Mononuclear cell (primary cell): ENCODE data around the gene NCKAP5. TPM values are rescaled to one million over a fixed set of nuclear protein-coding genes. Genes with fewer than 3 reads are reported as not detected.
"Not testable (repeated sequence)": the region's sequence is repeated elsewhere in the genome, so short reads cannot be mapped to it uniquely, and the experiment has no call there.

ENCODE experiments used
- H3K27me3 ChIP-seq: 2 replicates; pipeline ENCODE4 v1.6.0; 2011; ENCODE audit warnings: low read length, control low read depth; ENCODE audit not compliant: insufficient read depth
- H3K4me1 ChIP-seq: 2 replicates; pipeline ENCODE4 v1.5.1; 2011; ENCODE audit warnings: mild to moderate bottlenecking, low read length, control low read depth; ENCODE audit not compliant: insufficient read depth
- H3K4me3 ChIP-seq: 2 replicates; pipeline ENCODE4 v1.5.1; 2011; ENCODE audit warnings: mild to moderate bottlenecking, low read length, moderate library complexity
- H3K9me3 ChIP-seq: 2 replicates; pipeline ENCODE4 v1.5.1; 2011; ENCODE audit warnings: low read depth, mild to moderate bottlenecking, control low read depth, low read length
- total RNA-seq: library from RNA; depleted of rRNA; stranded (reverse); fragments of >200 nt; gene quantifications from one replicate; pipeline ENCODE4 v1.2.3, GENCODE V29; 2012

The NCKAP5 gene
- total RNA-seq, 1 donor: under 0.01 TPM

DNA sequence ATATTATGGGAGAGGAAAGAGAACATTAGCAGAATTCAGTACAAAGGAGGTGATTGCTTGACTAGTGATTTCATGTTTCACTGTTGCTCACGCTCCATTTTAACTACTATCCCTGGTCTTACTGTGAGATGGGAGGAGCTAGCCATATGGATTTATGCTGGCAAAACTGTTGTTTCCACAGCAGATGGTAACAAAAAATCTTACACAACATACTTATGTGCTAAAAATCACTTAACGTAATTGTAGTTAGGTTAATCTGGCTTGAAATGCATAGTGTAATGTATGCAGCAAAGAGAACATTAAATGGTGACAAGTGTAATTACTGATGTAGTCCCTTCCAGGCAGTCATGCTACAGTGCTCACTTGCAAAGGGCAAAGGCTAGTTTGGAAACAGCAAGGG is 742.7 kb downstream of the NCKAP5 start:
- no peaks in the 10 kb centered on the region for H3K9me3 ChIP-seq
- no peaks in the 10 kb centered on the region for H3K27me3 ChIP-seq
- no peak overlapping the region for H3K4me3 ChIP-seq
- H3K4me1 ChIP-seq: no peaks in the 10 kb centered on the region

DNA sequence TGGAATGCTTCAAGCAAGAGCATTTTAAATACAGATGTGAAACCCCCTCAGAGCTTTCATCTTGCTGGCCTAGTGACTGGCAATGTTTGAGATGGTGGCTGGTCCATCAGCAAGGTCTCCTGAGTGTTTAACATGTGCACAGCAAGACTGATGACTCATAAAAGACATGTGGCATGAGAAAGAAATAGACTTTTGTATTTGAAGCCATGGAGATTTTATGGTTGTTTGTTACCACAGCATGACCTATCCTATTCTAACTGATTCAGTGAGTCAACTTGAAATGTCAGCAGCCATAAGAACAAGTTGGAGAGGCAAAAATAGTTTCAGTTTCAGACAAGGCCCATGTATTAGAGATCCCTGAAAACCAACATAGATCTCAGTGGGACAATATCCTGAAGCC is 743.5 kb downstream of the NCKAP5 start:
- Histone ChIP-seq H3K4me1 (no peaks in the 10 kb centered on the region), H3K9me3 (no peaks in the 10 kb centered on the region), H3K27me3 (no peaks in the 10 kb centered on the region), H3K4me3 (no peak overlapping the region)

DNA sequence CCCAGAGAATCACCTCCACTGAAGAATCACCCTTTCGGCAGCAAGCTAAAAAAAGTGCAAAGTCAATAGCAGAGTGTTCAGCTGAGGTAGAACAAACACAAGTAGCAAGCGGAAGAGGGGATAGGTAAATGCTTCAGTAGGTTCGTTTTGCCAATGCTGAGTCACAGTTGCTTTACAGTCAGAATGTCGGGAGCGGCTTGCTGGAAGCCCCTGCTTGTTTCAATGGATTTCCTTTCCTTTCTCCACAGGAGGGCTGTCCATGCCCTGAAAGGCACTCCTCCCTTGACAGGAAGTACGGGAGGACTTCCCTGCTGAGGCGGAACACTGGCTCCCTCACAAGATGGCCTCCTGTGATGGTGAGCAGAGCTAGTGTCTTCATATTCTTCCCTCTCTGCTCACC is 752.0 kb downstream of the NCKAP5 start:
- Histone ChIP-seq H3K27me3 (no peaks in the 10 kb centered on the region), H3K9me3 (no peaks in the 10 kb centered on the region), H3K4me1 (no peaks in the 10 kb centered on the region), H3K4me3 (no peak overlapping the region)

DNA sequence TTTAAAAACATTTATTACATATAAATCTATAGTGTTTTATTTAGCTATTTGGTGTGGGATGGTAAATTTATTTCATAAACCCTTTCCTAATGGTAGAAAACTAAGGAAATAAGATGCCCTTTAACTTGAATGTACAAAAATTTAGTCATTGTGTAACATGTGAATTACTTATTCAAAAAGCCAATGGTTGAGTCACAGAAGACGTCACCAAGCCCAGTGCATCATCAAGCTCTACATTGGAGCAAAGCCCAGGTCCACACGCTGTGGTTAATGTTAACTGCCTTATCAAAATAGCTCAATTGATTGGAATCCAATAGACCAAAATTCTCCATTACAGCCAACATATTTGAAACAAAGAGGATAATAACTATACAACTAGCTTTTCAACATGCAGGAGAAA is 752.7 kb downstream of the NCKAP5 start:
- no peak overlapping the region for H3K4me3 ChIP-seq
- H3K4me1 ChIP-seq: no peaks in the 10 kb centered on the region
- H3K9me3 ChIP-seq: no peaks in the 10 kb centered on the region
- no peaks in the 10 kb centered on the region for H3K27me3 ChIP-seq

DNA sequence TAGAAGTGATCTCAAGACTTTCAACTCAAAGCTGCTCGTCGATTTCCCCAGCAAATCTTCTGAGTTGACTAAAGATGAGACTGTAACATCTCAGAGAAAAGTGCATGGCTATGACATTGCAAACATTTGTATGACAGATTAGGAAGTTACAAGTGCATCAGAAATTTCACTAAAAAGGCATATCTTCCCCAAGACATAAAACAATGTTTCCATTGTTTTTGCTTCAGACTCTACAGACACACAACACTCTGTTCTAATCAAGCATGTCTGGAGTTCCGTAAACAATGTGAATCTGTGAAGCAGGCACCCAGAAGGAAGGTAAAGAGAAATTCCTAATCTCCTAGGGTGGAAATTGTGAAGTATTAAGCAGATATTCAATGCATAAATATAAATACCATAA is 753.6 kb downstream of the NCKAP5 start:
- Histone ChIP-seq H3K27me3 (no peaks in the 10 kb centered on the region), H3K9me3 (no peaks in the 10 kb centered on the region), H3K4me3 (no peak overlapping the region), H3K4me1 (no peaks in the 10 kb centered on the region)

DNA sequence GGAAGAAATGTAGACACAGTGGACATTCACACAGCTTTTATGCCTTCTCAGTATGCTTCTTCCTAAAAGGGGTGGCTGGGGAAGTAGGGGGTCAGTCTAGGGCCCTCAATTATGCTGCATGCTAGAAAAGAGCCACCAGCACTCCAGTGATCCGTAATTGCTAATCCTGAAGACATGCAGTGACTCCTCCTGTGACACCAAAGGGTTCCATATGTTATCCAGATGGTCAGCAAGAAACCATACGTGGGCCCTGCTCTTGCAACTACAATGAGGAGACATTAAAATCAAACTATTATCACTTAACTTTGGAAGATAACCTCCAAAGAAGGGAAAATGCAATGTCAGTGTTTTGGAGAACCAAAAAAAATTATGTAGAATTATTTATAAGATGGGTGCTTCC is 754.8 kb downstream of the NCKAP5 start:
- Histone ChIP-seq H3K27me3 (no peaks in the 10 kb centered on the region), H3K4me3 (no peak overlapping the region), H3K4me1 (no peaks in the 10 kb centered on the region)

DNA sequence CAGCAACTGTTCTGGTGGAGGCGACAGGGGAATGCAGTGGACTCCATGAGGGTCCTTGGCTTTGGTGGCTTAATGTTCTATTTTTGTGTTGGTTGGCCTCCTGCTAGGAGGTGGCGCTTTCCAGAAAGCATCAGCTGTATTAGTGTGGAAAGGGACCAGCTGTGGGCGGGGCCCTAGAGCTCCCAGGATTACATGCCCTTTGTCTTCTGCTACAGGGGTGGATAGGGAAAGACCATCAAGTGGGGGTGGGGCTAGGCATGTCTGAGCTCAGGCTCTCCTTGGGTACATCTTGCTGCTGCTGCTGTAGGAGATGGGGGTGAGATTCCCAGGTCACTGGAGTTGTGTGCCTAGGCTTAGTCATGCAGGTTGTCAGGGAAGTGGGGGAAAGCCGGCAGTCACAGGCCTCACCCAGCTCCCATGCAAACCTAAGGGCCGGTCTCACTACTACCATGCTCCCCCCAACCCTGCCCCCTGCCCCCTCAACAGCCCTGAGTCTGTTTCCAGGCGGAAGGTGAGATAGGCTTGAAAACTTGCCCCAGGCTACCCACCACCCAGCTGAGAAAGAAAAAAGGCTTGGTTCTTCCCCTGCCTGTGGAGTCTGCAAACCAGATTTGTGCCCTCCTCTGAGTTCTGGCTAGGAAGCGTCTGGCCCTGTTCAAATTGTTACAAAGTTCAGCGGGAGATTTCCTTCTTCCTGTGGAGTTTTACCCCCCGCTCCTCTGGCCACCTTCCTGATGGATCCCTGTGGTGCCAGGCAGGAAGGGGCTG is 756.9 kb downstream of the NCKAP5 start:
- H3K9me3 ChIP-seq: no peaks in the 10 kb centered on the region
- no peak overlapping the region for H3K4me3 ChIP-seq
- no peaks in the 10 kb centered on the region for H3K4me1 ChIP-seq
- no peaks in the 10 kb centered on the region for H3K27me3 ChIP-seq

More for the DNA sequence above, 754.8 kb downstream of the NCKAP5 start:
- no peaks in the 10 kb centered on the region for H3K9me3 ChIP-seq

DNA sequence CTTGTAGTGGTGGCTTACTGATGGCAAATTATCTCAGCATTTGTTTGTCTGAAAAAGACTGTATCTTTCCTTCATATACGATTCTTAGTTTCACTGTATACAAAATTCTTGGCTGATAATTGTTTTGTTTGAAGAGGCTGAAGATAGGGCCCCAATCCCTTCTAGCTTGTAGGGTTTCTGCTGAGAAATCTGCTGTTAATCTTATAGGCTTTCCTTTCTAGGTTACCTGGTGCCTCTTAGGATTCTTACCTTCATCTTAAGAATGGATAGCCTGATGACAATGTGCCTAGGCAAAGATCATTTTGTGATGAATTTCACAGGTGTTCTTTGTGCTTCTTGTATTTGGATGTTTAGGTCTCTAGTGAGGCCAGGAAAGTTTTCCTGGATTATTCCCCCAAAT is 758.3 kb downstream of the NCKAP5 start:
- not testable (repeated sequence) for H3K4me3 ChIP-seq, H3K4me1 ChIP-seq, H3K27me3 ChIP-seq, H3K9me3 ChIP-seq

DNA sequence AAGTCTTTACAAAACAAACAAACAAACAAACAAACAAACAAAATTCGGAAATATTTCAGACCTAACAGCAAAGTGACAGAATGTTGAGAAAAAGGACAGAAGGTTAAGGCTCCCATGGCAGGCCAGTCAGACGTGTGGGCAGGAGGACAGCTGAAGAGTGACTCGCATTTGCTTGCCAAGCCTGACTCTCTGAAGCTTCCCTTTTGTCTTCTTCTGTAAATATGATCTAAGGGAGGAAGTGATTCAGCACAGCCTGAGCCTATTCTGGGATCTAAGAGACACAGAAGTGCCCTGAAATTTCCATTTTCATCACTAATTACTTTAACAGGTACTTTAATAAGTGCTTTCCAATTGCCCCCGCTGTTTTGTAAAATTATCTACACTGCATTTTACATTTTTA is 764.2 kb downstream of the NCKAP5 start:
- Histone ChIP-seq H3K9me3 (no peaks in the 10 kb centered on the region), H3K27me3 (no peaks in the 10 kb centered on the region), H3K4me3 (no peak overlapping the region), H3K4me1 (no peaks in the 10 kb centered on the region)

DNA sequence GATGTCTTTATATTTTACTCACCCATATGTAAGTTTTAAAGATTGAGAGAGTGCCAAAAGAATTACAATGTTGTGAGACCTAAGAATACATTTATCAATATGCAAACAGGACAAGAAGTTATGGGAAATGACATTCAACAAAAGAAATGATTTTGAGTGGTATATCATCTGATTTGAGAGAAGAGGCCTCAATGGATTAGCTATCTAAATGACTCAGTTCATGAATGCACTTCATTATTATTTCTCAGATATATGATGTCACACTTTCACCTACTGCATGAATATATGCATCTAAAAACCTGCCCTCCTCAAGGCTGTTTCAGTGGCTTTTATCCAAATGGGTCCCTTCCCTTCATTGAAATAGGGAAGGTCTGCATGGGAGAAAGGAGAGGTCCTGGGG is 769.9 kb downstream of the NCKAP5 start:
- no peak overlapping the region for H3K4me3 ChIP-seq
- H3K4me1 ChIP-seq: no peaks in the 10 kb centered on the region

DNA sequence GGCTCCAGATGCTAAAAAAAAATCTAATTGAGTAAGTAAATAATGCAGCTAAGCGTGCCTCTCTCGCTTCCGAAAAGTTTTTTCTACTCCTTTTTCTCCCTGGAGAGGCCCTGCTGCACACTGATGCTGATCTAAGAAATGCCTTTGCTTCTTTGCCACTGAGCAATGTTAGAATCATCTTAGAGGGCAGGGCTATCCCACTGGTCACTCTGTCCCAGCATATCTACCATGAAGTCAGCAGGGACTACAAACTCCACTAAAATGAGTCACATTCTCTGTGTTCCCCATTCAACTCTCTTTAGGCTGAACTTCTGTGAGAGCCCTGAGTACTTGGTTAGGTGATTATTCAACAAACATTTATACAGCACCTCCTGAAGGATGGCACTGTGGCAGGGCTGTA is 770.7 kb downstream of the NCKAP5 start:
- Histone ChIP-seq H3K4me1 (no peaks in the 10 kb centered on the region), H3K27me3 (no peaks in the 10 kb centered on the region), H3K4me3 (no peak overlapping the region), H3K9me3 (no peaks in the 10 kb centered on the region)

More for the DNA sequence above, 769.9 kb downstream of the NCKAP5 start:
- no peaks in the 10 kb centered on the region for H3K27me3 ChIP-seq
- no peaks in the 10 kb centered on the region for H3K9me3 ChIP-seq

DNA sequence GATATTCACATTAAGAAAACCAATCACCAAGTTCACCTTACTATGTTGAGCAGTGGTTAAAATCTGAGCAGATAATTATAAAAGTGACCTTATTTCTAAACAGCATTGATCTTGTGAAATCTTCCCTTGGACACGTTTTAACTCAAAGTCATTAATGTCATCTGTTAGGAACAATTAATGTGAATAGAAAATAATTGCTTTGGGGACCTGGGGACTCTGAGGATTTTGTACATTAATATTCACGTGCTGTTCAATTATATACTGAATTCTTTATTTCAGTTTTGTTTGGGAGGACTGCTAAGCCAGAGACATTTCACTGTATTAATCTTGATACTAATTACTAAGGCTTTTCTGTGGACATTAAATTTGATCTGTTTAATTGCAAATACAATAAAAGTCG is 771.2 kb downstream of the NCKAP5 start:
- H3K27me3 ChIP-seq: no peaks in the 10 kb centered on the region
- no peaks in the 10 kb centered on the region for H3K9me3 ChIP-seq
- H3K4me3 ChIP-seq: no peak overlapping the region
- no peaks in the 10 kb centered on the region for H3K4me1 ChIP-seq

DNA sequence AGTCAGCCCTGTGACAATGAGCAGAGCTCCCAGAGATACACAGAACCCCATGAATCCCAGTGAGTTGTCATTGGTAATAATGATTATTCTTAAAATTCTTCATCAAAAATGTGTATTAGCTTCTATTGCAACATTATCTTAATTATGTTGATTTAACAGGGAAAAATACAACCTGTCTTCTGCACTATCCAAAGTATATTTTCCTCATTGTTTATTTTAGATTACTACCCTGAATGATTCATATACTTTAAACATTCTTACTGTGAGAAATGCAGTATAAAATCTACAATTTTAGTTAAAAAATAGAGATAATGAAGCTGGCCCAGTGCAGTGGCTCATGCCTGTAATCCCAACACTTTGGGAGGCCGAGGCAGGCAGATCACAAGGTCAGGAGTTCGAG is 773.0 kb downstream of the NCKAP5 start:
- Histone ChIP-seq H3K27me3 (no peaks in the 10 kb centered on the region), H3K4me3 (no peak overlapping the region), H3K4me1 (no peaks in the 10 kb centered on the region), H3K9me3 (no peaks in the 10 kb centered on the region)

DNA sequence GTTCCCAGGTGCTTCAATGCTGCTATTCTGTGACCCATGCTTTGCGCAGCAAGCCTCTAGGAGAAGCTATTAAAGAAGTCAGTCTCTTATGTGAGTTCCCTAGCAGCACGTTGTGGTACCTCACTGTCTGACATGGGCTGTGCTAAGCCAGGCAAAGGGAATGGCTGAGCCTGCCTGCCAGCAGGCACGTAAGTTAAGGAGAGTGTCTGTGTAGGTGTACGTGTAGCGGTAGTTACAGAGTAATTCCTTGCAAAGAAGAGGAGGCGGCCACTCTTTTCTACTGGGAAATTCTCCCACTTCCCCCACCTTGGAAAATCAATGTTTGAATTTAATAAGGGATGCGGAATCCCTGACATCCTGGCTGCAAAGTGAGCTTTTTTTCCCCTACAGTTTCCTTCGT is 774.7 kb downstream of the NCKAP5 start:
- no peaks in the 10 kb centered on the region for H3K4me1 ChIP-seq
- no peak overlapping the region for H3K4me3 ChIP-seq
- H3K27me3 ChIP-seq: no peaks in the 10 kb centered on the region
- no peaks in the 10 kb centered on the region for H3K9me3 ChIP-seq

DNA sequence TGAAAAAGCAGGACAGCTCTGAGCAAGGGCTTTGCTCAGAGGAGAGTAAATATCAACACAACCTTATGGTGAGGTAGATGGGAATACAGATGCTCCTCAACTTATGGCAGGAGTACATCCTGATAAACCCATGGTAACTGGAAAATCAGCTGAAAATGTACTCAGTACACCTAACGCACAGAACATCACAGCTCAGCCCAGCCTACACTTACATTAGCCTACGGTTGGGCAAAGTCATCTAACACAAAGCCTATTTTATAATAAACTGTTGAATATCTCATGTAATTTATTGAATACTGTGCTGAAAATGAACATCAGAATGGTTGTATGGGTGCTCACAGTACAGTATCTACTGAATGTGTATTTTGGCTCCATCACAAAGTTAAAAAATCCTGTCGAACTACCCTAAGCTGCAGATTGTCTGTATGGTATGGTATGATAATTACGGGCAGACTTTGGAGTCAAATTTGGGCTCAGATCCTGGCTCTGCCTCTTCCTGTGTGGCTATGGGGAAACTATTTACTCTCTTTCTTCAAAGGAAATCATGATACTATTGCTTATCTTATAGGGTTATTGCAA is 778.0 kb downstream of the NCKAP5 start:
- Histone ChIP-seq H3K4me1 (no peaks in the 10 kb centered on the region), H3K9me3 (no peaks in the 10 kb centered on the region), H3K27me3 (no peaks in the 10 kb centered on the region), H3K4me3 (no peak overlapping the region)

DNA sequence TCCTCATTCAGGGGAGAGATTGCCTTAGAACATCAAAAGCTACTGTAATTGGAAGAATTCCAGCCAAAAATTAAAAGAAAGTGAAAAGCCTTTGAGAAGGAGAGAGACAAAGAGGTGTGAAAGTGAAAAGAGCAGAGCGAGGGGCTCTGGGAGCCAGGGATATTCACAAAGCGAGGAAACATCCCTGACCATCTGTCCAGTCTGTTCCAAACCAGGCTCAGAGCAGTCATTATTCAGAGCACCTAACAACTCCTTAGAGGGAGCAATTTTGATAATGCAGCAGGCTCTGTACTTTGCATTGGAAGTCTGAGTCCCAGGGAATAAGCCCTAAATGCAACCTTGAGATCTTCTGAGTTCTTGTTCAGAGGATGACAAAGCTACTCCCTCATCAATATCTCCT is 779.2 kb downstream of the NCKAP5 start:
- Histone ChIP-seq H3K9me3 (no peaks in the 10 kb centered on the region), H3K4me3 (no peak overlapping the region), H3K4me1 (no peaks in the 10 kb centered on the region), H3K27me3 (no peaks in the 10 kb centered on the region)
